Kidney (tissue), 22 donors: ENCODE measurements around the gene TM9SF3. TPM values are rescaled to one million over a fixed set of nuclear protein-coding genes. Genes with fewer than 3 reads are reported as not detected.

ENCODE experiments used
- DNase-seq, 5 donors: peaks; one replicate each; pipeline ENCODE4 v3.0.0-alpha.2; 2013 to 2020
- FAIRE-seq: peaks from 2 replicates; lab custom pipeline; 2012; peaks lifted over from hg19 to GRCh38; lab: Jason Lieb, UNC
- H3K27ac ChIP-seq, 2 donors: one replicate each; pipeline ENCODE4 v1.7.0; 2013; ENCODE audit warnings: low read depth in 2 of 2, low read length in 2 of 2, inconsistent platforms in 1 of 2
- H3K27me3 ChIP-seq: one replicate; pipeline ENCODE4 v1.7.1; 2013; ENCODE audit warnings: low read length, inconsistent platforms; ENCODE audit not compliant: control insufficient read depth, insufficient read depth
- H3K36me3 ChIP-seq, 3 donors: one replicate each; pipeline versions ENCODE4 v1.7.0 to v1.7.1; 2013; ENCODE audit warnings: low read length in 3 of 3, control low read depth in 1 of 3, inconsistent platforms in 1 of 3; ENCODE audit not compliant: insufficient read depth in 3 of 3, control insufficient read depth in 2 of 3
- H3K4me1 ChIP-seq, 3 donors: one replicate each; pipeline versions ENCODE4 v1.7.0 to v1.7.1; 2013; ENCODE audit warnings: low read length in 3 of 3, inconsistent platforms in 1 of 3, low read depth in 1 of 3; ENCODE audit not compliant: control insufficient read depth in 2 of 3, insufficient read depth in 2 of 3
- H3K4me3 ChIP-seq, 3 donors: one replicate each; pipeline versions ENCODE4 v1.7.0 to v1.8.1; 2013; ENCODE audit warnings: low read length in 3 of 3, control low read depth in 1 of 3, inconsistent platforms in 1 of 3
- H3K9ac ChIP-seq, 3 donors: one replicate each; pipeline versions ENCODE4 v1.7.0 to v1.7.1; 2013; ENCODE audit warnings: low read length in 3 of 3, control low read depth in 1 of 3, inconsistent platforms in 1 of 3
- H3K9me3 ChIP-seq, 3 donors: one replicate each; pipeline versions ENCODE4 v1.7.0 to v1.7.1; 2013; ENCODE audit warnings: low read length in 3 of 3, control low read depth in 1 of 3, inconsistent platforms in 1 of 3; ENCODE audit not compliant: control insufficient read depth in 2 of 3, insufficient read depth in 1 of 3
- intact Hi-C: fragments of 100-400 bp; cut with DNase I; formaldehyde crosslinking; loops from one replicate; pipeline ENCODE4 v1.11.1; 2022
- long read RNA-seq, 10 donors: library from polyadenylated mRNA in 1 of 10; unstranded in 1 of 10; transcript quantifications; one replicate each; pipeline ENCODE4 v2.0.0 and lab custom pipeline, GENCODE V29; 2021 to 2026
- polyA plus RNA-seq: library from polyadenylated mRNA; stranded (reverse); fragments of 350-450 nt; fragmentation: Illumina TruSeq; extraction: RNeasy Lipid Tissue Mini Kit (QIAGEN cat#74804); gene quantifications from one replicate; pipeline ENCODE4 v1.2.3, GENCODE V29; 2014; ENCODE audit warnings: low read depth, low replicate concordance; ENCODE audit not compliant: insufficient read depth
- total RNA-seq: library from RNA; stranded (reverse); fragmentation: NEBNext Ultra II Directional; extraction: Animal tissue kit (Norgen Biotek cat#: 25700); gene quantifications from one replicate; pipeline ENCODE4 v1.2.1, GENCODE V29; 2021
- TF ChIP-seq, protein P1 (sequence below): IDR thresholded peaks from 3 replicates; pipeline ENCODE4 v1.5.1; 2012; ENCODE audit warnings: mild to moderate bottlenecking, moderate library complexity, borderline replicate concordance; ENCODE audit not compliant: insufficient read depth; ENCODE audit errors: extremely low read depth
- donor health status: control.
- donor health status: control.
- donor health status: control.
- donor health status: control.
- donor health status: control.
- donor health status: DM: yes; HTN: yes; CAD: no.
- donor health status: Normal renal cell carcinoma (clear cell type).

TM9SF3 gene
- 144 TPM for total RNA-seq
- polyA plus RNA-seq: 42.7 TPM
- long read RNA-seq, donor 1, full-length matches to known transcripts: 29 of 41 reads
- long read RNA-seq, donor 1, partial matches to known transcripts: 12 of 41 reads
- long read RNA-seq, donor 1, other reads (novel, unspliced or antisense): 0 of 41 reads
- long read RNA-seq, donor 2, full-length matches to known transcripts: 27 of 32 reads
- long read RNA-seq, donor 2, partial matches to known transcripts: 5 of 32 reads
- long read RNA-seq, donor 2, other reads (novel, unspliced or antisense): 0 of 32 reads
- long read RNA-seq, donor 3, full-length matches to known transcripts: 40 of 55 reads
- long read RNA-seq, donor 3, partial matches to known transcripts: 15 of 55 reads
- long read RNA-seq, donor 3, other reads (novel, unspliced or antisense): 0 of 55 reads
- long read RNA-seq, donor 4, full-length matches to known transcripts: 43 of 65 reads
- long read RNA-seq, donor 4, partial matches to known transcripts: 22 of 65 reads
- long read RNA-seq, donor 4, other reads (novel, unspliced or antisense): 0 of 65 reads
- long read RNA-seq, donor 5, full-length matches to known transcripts: 4 of 4 reads
- long read RNA-seq, donor 5, partial matches to known transcripts: 0 of 4 reads
- long read RNA-seq, donor 5, other reads (novel, unspliced or antisense): 0 of 4 reads
- long read RNA-seq, donor 6, full-length matches to known transcripts: 29 of 47 reads
- long read RNA-seq, donor 6, partial matches to known transcripts: 18 of 47 reads
- long read RNA-seq, donor 6, other reads (novel, unspliced or antisense): 0 of 47 reads
- long read RNA-seq, donor 7, full-length matches to known transcripts: 195 of 225 reads
- long read RNA-seq, donor 7, partial matches to known transcripts: 14 of 225 reads
- long read RNA-seq, donor 7, other reads (novel, unspliced or antisense): 16 of 225 reads
- long read RNA-seq, donor 8, full-length matches to known transcripts: 22 of 33 reads
- long read RNA-seq, donor 8, partial matches to known transcripts: 11 of 33 reads
- long read RNA-seq, donor 8, other reads (novel, unspliced or antisense): 0 of 33 reads
- long read RNA-seq, donor 9, full-length matches to known transcripts: 19 of 19 reads
- long read RNA-seq, donor 9, partial matches to known transcripts: 0 of 19 reads
- long read RNA-seq, donor 9, other reads (novel, unspliced or antisense): 0 of 19 reads
- long read RNA-seq, donor 10, full-length matches to known transcripts: 19 of 31 reads
- long read RNA-seq, donor 10, partial matches to known transcripts: 12 of 31 reads
- long read RNA-seq, donor 10, other reads (novel, unspliced or antisense): 0 of 31 reads

DNA sequence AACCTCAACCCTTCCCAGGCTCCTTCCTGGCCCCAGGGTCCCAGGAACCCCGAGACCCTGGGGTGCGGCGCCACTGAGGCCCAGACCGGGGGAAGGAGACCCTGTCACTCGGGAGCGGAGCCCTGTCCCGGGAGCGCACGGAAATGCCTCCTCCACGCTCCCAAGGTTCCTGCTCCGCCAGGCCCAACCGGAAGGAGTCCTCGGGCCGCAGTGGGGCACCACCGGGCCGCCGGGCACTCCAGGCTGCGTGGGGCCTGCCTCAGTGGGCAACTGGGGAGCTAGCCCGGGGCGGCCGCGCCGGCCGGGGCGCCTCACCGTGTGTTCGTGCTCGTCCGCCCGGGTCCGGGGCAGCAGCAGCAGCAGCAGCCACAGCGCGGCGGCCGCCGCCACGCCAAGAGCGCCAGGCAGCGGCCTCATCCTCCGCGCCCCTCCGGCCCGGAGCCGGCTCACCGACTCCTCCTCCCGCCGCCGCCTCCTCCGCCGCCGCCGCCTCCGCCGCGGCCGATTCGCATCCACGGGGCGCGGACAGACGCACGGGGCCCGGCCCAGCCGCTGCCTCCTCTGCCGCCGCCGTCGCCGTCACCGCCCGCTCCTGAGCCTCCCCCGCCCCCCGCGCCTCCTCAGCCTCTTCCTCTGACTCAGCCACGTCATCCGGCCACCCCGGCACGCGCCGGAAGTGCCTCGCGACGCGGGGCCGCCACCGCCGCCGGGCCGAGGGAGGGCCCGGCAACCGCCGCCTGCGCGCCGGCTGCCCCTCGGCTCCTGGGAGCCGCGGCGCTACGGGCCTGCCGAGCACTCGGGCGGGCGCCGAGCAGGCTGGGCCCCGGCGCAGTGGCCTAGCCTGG lies at the start of gene TM9SF3:
TSS of gene TM9SF3 (minus strand) at position 594 of the 845 bp plus-strand sequence. CDS start at position 417, 177 bp downstream.
- H3K4me3 ChIP-seq: peak within 1 kb of the TSS; percentile 86 to 93 (median 89)
- peaks cover 7 to 22% (median 15%) of the 10 kb centered on the region in 3 donors for H3K4me1 ChIP-seq
- no peaks in the 10 kb centered on the region for H3K9me3 ChIP-seq
- H3K36me3 ChIP-seq: no peaks in the 10 kb centered on the region
- DNase-seq (peak; percentile 90 to 98 (median 94)), FAIRE-seq (no peak)
- H3K9ac ChIP-seq: peak within 1 kb of the TSS; percentile 78 to 93 (median 92)
- TF ChIP-seq, protein P1, sequence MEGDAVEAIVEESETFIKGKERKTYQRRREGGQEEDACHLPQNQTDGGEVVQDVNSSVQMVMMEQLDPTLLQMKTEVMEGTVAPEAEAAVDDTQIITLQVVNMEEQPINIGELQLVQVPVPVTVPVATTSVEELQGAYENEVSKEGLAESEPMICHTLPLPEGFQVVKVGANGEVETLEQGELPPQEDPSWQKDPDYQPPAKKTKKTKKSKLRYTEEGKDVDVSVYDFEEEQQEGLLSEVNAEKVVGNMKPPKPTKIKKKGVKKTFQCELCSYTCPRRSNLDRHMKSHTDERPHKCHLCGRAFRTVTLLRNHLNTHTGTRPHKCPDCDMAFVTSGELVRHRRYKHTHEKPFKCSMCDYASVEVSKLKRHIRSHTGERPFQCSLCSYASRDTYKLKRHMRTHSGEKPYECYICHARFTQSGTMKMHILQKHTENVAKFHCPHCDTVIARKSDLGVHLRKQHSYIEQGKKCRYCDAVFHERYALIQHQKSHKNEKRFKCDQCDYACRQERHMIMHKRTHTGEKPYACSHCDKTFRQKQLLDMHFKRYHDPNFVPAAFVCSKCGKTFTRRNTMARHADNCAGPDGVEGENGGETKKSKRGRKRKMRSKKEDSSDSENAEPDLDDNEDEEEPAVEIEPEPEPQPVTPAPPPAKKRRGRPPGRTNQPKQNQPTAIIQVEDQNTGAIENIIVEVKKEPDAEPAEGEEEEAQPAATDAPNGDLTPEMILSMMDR: no peak
- H3K27ac ChIP-seq: peak within 1 kb of the TSS; percentile 95 to 96
- intact Hi-C loops: no loop called here
- no peaks in the 10 kb centered on the region for H3K27me3 ChIP-seq

DNA sequence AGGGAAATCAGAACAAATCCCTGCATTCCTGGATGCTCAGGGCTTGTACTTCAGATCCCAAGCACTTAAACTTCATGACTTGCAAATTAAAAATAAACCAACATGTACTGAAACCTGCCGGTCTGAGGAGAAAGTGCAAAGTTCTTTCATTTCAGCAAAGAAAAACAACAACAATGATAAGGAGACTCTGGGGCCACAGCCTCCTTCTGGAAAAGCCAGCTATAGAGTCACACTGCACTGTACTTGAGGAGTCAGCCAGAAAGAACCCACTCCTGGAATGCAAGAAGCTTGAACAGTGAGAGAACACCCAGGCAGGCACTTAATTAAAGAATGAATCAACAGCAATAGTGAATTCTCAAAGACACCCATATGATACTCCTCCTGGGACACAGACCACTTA lies 49.7 kb upstream of the TM9SF3 start:
- Histone ChIP-seq H3K4me1 (peaks cover 0 to 36% (median 2%) of the 10 kb centered on the region in 3 donors), H3K36me3 (no peaks in the 10 kb centered on the region), H3K27ac (peak overlapping the region; percentile 59 to 68), H3K9ac (no peak overlapping the region), H3K4me3 (no peak overlapping the region), H3K27me3 (no peaks in the 10 kb centered on the region), H3K9me3 (no peaks in the 10 kb centered on the region)
- peak in 2 of 5 donors; percentile 23 to 48 for DNase-seq
- intact Hi-C loops: no loop called here
- no peak for FAIRE-seq
- TF ChIP-seq, protein P1: no peak
